ENCODE measurements around the gene BICC1. TPM values are rescaled to one million over a fixed set of nuclear protein-coding genes. Genes with fewer than 3 reads are reported as not detected.

Gene BICC1
- total RNA-seq, 4 donors from 2014 or later, result 28.8 to 39.0 (median 30.5) TPM

DNA sequence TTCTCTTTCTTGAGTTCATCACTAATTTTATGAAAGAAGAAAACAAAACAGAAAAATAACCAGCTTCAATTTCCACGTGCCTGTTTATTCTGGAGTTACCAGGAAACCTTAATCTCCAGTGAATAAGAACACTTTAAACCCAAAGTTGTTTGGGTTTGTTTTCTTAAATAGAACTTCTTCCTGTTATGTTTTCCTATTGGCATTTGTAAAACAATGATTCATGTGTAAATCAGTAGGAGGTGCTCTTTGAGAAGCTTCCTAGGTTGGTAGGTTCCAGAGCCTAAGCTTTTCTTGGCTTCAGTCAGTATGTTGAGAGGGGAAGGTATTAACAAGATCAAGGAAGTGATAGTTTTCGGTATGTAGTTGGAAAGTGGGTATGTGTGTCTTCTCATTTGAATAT, 119.0 kb downstream of the BICC1 start:
- Histone ChIP-seq H3K27ac (no peak overlapping the region), H3K4me1 (peaks cover 0 to 21% (median 0%) of the 10 kb centered on the region in 4 donors), H3K36me3 (no peaks in the 10 kb centered on the region), H3K27me3 (no peaks in the 10 kb centered on the region), H3K9me3 (no peaks in the 10 kb centered on the region), H3K4me3 (no peak overlapping the region)
- WGBS, 2 donors, result 33 to 35% methylated on average over 2 of the region's 2 CpGs
- DNase-seq (ENCODE audit: low spot score in 2 of 2), result no peak
- TF ChIP-seq, protein P1, sequence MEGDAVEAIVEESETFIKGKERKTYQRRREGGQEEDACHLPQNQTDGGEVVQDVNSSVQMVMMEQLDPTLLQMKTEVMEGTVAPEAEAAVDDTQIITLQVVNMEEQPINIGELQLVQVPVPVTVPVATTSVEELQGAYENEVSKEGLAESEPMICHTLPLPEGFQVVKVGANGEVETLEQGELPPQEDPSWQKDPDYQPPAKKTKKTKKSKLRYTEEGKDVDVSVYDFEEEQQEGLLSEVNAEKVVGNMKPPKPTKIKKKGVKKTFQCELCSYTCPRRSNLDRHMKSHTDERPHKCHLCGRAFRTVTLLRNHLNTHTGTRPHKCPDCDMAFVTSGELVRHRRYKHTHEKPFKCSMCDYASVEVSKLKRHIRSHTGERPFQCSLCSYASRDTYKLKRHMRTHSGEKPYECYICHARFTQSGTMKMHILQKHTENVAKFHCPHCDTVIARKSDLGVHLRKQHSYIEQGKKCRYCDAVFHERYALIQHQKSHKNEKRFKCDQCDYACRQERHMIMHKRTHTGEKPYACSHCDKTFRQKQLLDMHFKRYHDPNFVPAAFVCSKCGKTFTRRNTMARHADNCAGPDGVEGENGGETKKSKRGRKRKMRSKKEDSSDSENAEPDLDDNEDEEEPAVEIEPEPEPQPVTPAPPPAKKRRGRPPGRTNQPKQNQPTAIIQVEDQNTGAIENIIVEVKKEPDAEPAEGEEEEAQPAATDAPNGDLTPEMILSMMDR (IDR thresholded peaks at IDR 0.05), result no peak
- TF ChIP-seq EP300 (IDR thresholded peaks at IDR 0.05), result no peak
- TF ChIP-seq POLR2A (IDR thresholded peaks at IDR 0.05), result no peak

DNA sequence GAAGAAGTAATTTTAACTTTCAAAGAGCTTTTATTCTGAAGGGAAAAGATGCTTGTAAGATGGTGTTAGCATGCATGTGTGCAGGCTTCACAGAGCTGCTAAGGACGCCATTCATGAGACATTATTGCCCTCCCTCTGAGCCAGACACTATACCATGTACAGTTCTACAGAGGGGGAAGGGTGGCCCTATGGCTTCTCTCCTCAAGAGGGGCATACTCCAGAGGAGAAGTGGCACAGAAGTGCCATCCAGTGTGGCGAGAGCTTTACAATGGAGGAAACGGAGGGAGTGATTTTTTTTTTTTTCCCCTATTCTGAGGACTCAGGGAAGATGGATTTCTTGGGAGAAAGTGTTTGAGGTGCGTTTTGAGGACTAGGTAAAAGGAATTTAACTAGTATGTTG, 119.5 kb downstream of the BICC1 start:
- no peak for TF ChIP-seq EP300 (IDR thresholded peaks at IDR 0.05)
- no peak for TF ChIP-seq POLR2A (IDR thresholded peaks at IDR 0.05)
- TF ChIP-seq, protein P1 (IDR thresholded peaks at IDR 0.05), result no peak
- no peaks in the 10 kb centered on the region for H3K36me3 ChIP-seq
- no peak overlapping the region for H3K4me3 ChIP-seq
- peaks cover 0 to 24% (median 0%) of the 10 kb centered on the region in 4 donors for H3K4me1 ChIP-seq
- H3K9me3 ChIP-seq, result no peaks in the 10 kb centered on the region
- no peak overlapping the region for H3K27ac ChIP-seq
- DNase-seq (ENCODE audit: low spot score in 2 of 2), result no peak
- 69 to 80% methylated on average over 4 of the region's 4 CpGs for WGBS, 2 donors
- no peaks in the 10 kb centered on the region for H3K27me3 ChIP-seq

DNA sequence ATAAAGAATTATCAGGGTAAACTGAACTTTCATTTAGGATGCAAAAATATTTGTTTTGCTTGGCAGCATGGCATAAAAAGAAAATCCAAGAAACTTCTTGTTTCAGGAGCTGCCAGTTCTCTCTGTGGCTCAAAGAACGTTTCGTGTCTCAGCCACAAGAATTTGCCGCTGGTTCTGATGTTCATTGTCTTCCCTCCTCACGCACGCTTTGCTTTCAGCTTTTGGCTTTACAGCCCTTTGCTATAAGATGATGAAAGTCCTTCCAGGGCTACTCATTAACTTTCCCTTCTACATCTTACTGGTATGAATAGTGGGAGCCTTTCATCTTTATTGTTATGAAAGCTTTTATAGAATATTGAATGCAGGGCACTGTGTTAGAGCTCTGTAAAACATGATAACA, 124.7 kb downstream of the BICC1 start:
- peak in 1 of 2 donors; percentile 34 for TF ChIP-seq EP300 (IDR thresholded peaks at IDR 0.05)
- TF ChIP-seq, protein P1 (IDR thresholded peaks at IDR 0.05), result no peak
- Histone ChIP-seq H3K36me3 (no peaks in the 10 kb centered on the region), H3K9me3 (no peaks in the 10 kb centered on the region), H3K27me3 (no peaks in the 10 kb centered on the region), H3K4me1 (peaks cover 0 to 37% (median 7%) of the 10 kb centered on the region in 4 donors), H3K27ac (peak overlapping the region in 2 of 4 donors; percentile 64 to 74), H3K4me3 (no peak overlapping the region)
- DNase-seq (ENCODE audit: low spot score in 2 of 2), result no peak
- WGBS, 2 donors, result 22 to 54% methylated on average over 5 of the region's 5 CpGs

DNA sequence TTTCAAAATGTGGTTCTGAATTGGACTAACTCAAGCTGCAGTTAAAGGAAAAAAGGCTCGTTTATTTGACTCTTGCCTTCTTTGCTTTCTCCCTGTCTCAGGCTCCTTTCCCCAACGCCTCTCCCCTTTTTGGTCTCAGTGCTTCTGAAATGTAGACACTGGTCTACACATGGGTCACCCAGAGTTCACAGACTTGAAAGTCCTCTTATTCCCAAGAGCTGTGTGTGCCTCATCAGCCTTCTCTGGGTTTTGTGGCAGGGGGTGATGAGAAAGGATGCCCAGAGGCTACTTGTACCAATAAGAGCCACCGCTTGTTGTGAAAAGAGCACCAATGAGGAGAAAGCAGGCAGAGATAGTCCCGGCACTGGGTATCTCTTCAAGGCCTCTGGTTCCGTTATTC, 125.7 kb downstream of the BICC1 start:
- H3K27ac ChIP-seq, result peak overlapping the region in 2 of 4 donors; percentile 64 to 74
- WGBS, 2 donors, result 46 to 59% methylated on average over 5 of the region's 5 CpGs
- DNase-seq (ENCODE audit: low spot score in 2 of 2), result no peak
- H3K36me3 ChIP-seq, result no peaks in the 10 kb centered on the region
- H3K27me3 ChIP-seq, result no peaks in the 10 kb centered on the region
- H3K9me3 ChIP-seq, result no peaks in the 10 kb centered on the region
- TF ChIP-seq EP300 (IDR thresholded peaks at IDR 0.05) (no peak), POLR2A (IDR thresholded peaks at IDR 0.05) (no peak)
- H3K4me1 ChIP-seq, result peaks cover 0 to 35% (median 7%) of the 10 kb centered on the region in 4 donors
- no peak overlapping the region for H3K4me3 ChIP-seq

DNA sequence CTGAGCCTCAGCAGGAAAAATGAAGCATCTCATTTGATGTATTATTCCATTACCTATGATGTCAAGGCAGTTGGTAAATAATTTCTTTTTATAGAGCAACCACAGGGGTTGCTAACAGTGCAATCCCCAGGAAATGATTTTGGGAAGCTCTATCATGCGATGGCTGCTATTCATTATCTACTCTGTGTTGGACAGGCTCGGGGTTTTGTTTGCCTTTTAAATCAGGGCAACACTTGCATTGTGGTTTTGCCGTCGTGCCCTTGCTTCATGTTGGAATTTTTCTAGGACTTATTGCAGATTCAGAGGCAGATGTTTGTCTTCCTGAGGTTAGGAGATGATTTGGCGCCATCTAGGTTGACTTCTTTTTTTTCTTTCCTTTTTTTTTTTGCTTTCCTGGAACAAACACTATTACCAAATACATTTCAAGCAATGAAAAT, 128.4 kb downstream of the BICC1 start:
- DNase-seq (ENCODE audit: low spot score in 2 of 2), result no peak
- Histone ChIP-seq H3K36me3 (no peaks in the 10 kb centered on the region), H3K27me3 (no peaks in the 10 kb centered on the region), H3K9me3 (no peaks in the 10 kb centered on the region), H3K4me1 (peaks cover 0 to 52% (median 9%) of the 10 kb centered on the region in 4 donors), H3K4me3 (peak overlapping the region in 1 of 4 donors; percentile 4), H3K27ac (peak overlapping the region in 2 of 4 donors; percentile 57 to 60)
- TF ChIP-seq EP300 (IDR thresholded peaks at IDR 0.05) (peak in 1 of 2 donors; percentile 40), POLR2A (IDR thresholded peaks at IDR 0.05) (no peak)
- TF ChIP-seq, protein P1 (IDR thresholded peaks at IDR 0.05), result peak in 1 of 5 experiments; percentile 23
- WGBS, 2 donors, result 26 to 27% methylated on average over 5 of the region's 5 CpGs
